Lower leg skin (tissue), 3 donors: ENCODE data around the gene HRCT1.
"Not testable (repeated sequence)": the region's sequence is repeated elsewhere in the genome, so short reads cannot be mapped to it uniquely, and the experiment has no call there.

Source experiments
- CTCF ChIP-seq, 3 donors: fragments of 450-650 bp; IDR thresholded peaks; one replicate each; pipeline ENCODE4 v1.5.1; 2016; ENCODE audit warnings: antibody characterized with exemption in 3 of 3, mild to moderate bottlenecking in 3 of 3, moderate library complexity in 2 of 3
- POLR2A ChIP-seq, 2 donors: fragments of 450-650 bp; IDR thresholded peaks; one replicate each; pipeline ENCODE4 v1.6.1; 2016 to 2017; ENCODE audit warnings: antibody characterized with exemption in 2 of 2, mild to moderate bottlenecking in 1 of 2, moderate library complexity in 1 of 2

- not testable (repeated sequence) for TF ChIP-seq CTCF, POLR2A (IDR thresholded peaks at IDR 0.05)
These were observed 8.5 kb upstream of the HRCT1 start for GRCh38 chr9:35897376-35898099.
